ENCODE data around the gene BICC1. TPM values are rescaled to one million over a fixed set of nuclear protein-coding genes. Genes with fewer than 3 reads are reported as not detected.

The BICC1 gene
- total and polyA plus RNA-seq, 8 donors: 19.0 to 37.4 (median 23.0) TPM

DNA sequence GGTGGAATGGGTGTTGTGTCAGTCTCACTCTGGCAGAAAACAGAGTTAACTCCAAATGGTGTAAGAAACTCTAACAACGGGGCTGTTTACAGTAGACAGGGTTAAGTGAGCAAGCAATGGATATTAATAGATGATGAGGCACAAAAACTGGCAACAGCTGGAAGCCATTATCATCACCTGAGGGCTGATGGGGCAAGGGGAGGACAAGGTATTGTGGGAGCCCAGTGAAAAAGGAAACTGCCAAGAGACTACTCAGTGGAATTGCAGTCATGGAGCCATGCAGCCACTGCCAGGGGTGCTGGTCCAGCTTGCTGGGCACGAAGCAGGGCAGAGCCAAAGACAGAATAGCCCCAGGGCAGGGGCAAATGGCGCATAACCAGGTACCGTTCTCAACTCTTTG, 260.7 kb downstream of the BICC1 start:
- WGBS, 2 donors: 68 to 75% methylated on average over 4 of the region's 4 CpGs
- no peak overlapping the region for H3K4me3 ChIP-seq
- H3K9me3 ChIP-seq: no peaks in the 10 kb centered on the region
- no peaks in the 10 kb centered on the region for H3K27me3 ChIP-seq
- ATAC-seq: no peak
- no peak overlapping the region for H3K27ac ChIP-seq
- FAIRE-seq: no peak
- TF ChIP-seq, protein P1, sequence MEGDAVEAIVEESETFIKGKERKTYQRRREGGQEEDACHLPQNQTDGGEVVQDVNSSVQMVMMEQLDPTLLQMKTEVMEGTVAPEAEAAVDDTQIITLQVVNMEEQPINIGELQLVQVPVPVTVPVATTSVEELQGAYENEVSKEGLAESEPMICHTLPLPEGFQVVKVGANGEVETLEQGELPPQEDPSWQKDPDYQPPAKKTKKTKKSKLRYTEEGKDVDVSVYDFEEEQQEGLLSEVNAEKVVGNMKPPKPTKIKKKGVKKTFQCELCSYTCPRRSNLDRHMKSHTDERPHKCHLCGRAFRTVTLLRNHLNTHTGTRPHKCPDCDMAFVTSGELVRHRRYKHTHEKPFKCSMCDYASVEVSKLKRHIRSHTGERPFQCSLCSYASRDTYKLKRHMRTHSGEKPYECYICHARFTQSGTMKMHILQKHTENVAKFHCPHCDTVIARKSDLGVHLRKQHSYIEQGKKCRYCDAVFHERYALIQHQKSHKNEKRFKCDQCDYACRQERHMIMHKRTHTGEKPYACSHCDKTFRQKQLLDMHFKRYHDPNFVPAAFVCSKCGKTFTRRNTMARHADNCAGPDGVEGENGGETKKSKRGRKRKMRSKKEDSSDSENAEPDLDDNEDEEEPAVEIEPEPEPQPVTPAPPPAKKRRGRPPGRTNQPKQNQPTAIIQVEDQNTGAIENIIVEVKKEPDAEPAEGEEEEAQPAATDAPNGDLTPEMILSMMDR (IDR thresholded peaks at IDR 0.05): no peak
- no peaks in the 10 kb centered on the region for H3K36me3 ChIP-seq
- intact Hi-C loops (cut with DNase I): no loop called here
- no peak for DNase-seq
- no peaks in the 10 kb centered on the region for H3K4me1 ChIP-seq

DNA sequence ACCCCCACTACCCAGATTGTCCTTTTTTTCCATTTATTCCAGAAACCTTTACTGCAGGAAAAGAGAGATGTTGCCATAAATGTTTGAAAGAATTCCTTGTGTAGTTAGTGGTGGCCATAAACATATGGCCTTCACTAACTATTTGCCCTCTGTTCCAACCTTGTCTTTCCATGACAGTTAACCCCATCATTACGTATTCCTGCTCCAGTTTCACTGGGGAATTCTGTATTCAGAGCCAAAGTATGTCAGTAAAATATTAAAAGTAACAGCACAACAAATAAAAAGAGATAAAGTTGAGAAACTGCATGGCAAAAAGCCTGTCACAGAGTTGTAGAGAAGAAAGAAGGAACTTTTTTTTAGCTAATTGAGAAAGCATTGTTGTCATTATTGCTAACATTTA, 261.3 kb downstream of the BICC1 start:
- Histone ChIP-seq H3K4me1 (no peaks in the 10 kb centered on the region), H3K36me3 (no peaks in the 10 kb centered on the region), H3K9me3 (no peaks in the 10 kb centered on the region), H3K27ac (no peak overlapping the region), H3K27me3 (no peaks in the 10 kb centered on the region), H3K4me3 (no peak overlapping the region)
- peak in 1 of 4 donors; percentile 42 for ATAC-seq
- 38 to 46% methylated on average over 1 of the region's 1 CpG for WGBS, 2 donors
- TF ChIP-seq, protein P1 (IDR thresholded peaks at IDR 0.05): no peak
- intact Hi-C loops (cut with DNase I): no loop called here
- no peak for FAIRE-seq
- no peak for DNase-seq

DNA sequence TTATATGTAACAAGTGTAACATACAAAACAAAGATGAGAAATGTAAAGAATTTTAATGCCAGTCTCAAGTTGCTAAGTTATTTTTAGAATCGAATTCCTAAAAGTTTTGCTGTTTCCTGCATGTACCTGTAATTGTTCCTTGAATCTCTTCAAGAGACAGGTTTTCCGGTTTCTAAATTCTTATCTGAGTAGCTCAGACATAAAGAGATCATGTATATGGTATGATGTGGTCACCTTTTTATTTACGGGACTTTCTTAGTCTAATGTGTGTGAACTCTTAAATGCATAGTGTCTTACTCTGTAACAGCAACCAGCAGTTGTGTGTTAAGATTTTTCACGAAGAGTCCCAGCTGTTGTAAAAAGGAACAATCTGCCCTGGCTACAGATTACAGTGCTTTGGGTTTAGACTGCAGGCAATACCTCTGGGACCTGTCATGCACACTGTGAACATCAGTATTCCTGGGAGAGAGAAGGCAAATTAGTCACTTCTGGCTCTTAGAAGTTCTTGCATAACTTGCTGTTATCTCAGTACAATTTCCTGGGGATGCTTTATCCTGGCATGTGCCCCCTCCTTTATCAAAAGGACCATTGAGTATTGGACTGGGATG, 263.4 kb downstream of the BICC1 start:
- intact Hi-C loops (cut with DNase I): loop anchor here in 1 of 3 donors (5.0 kb wide), 1 partner anchor 726 kb away; no protein-coding TSS in a partner anchor
- no peaks in the 10 kb centered on the region for H3K36me3 ChIP-seq
- H3K4me1 ChIP-seq: no peaks in the 10 kb centered on the region
- ATAC-seq: peak; percentile 46 to 65 (median 60)
- H3K27ac ChIP-seq: no peak overlapping the region
- no peak for FAIRE-seq
- H3K4me3 ChIP-seq: no peak overlapping the region
- 29 to 35% methylated on average over 4 of the region's 4 CpGs for WGBS, 2 donors
- no peaks in the 10 kb centered on the region for H3K27me3 ChIP-seq
- no peaks in the 10 kb centered on the region for H3K9me3 ChIP-seq
- TF ChIP-seq, protein P1 (IDR thresholded peaks at IDR 0.05): no peak
- DNase-seq: no peak

DNA sequence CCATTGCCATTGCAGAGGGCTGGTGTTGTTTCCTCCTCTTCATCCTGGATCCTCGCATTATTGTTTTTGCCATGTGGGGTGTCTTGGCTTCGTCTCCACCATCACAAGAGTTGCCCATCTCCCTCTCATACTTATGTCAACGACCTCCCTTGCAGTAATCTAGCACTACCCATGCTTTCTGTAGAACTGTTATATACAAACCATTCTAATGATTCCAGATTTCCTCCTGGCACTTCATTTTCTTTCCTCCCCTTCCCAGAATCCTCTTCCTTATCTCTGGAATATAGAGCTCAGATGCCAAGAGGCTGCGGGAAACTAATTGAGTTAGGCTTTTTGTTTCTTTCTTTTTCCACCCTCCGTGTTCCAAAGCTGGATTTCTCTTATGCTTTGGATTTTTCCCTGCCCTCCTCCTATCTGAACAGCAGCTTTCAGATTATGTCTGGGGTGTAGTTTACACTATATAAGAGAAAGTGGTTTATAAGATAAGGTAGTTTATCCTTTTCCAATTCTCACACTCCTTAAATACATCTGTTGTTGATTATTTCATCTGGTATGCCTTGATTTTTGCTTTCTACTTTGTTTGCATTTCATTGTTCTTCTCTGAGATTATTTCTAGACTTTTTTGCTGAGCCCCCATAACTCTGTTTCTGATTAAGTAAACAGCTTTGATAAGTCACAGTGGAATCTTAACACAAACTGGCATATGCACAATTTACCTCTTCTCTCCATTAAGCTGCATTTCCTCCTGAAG, 264.1 kb downstream of the BICC1 start:
- Histone ChIP-seq H3K4me3 (no peak overlapping the region), H3K36me3 (no peaks in the 10 kb centered on the region), H3K9me3 (no peaks in the 10 kb centered on the region), H3K27me3 (no peaks in the 10 kb centered on the region), H3K27ac (no peak overlapping the region), H3K4me1 (no peaks in the 10 kb centered on the region)
- DNase-seq (no peak), ATAC-seq (no peak), FAIRE-seq (no peak)
- intact Hi-C loops (cut with DNase I): loop anchor here in 1 of 3 donors (5.0 kb wide), 1 partner anchor 726 kb away; no protein-coding TSS in a partner anchor
- TF ChIP-seq, protein P1 (IDR thresholded peaks at IDR 0.05): no peak
- WGBS, 2 donors: 43 to 50% methylated on average over 5 of the region's 5 CpGs

DNA sequence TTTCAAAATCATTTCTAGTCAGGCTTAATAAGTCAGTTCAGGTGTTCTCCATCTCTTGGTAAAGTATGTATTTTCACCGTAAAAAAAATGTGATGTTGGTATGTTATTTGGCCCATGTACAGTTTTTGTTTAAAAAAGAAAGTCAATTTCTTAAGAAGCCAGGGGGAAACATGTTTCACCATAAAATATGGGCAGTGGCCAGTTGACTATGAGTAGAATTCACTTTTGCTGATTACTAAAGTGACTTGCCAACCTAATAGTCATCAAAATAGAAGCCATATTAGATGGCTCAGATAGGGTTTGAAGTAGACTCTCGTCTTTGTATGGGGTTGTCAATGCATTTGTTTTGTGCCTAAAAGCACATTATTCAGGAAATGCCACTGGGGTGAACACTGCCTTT, 266.3 kb downstream of the BICC1 start:
- 42 to 60% methylated on average over 2 of the region's 2 CpGs for WGBS, 2 donors
- ATAC-seq (no peak), FAIRE-seq (no peak), DNase-seq (no peak)
- Histone ChIP-seq H3K9me3 (no peaks in the 10 kb centered on the region), H3K36me3 (no peaks in the 10 kb centered on the region), H3K4me1 (no peaks in the 10 kb centered on the region), H3K27me3 (no peaks in the 10 kb centered on the region), H3K27ac (no peak overlapping the region), H3K4me3 (no peak overlapping the region)
- TF ChIP-seq, protein P1 (IDR thresholded peaks at IDR 0.05): no peak
- intact Hi-C loops (cut with DNase I): loop anchor here in 1 of 3 donors (5.0 kb wide), 1 partner anchor 723 kb away; no protein-coding TSS in a partner anchor
